Measurements from ENCODE around the gene TIMM13. TPM values are rescaled to one million over a fixed set of nuclear protein-coding genes. Genes with fewer than 3 reads are reported as not detected.

TIMM13 gene
- polyA plus RNA-seq (2012; rRNA removed) = 76.0 and 76.9 TPM in 2 replicates
- 37.4 and 60.8 TPM in 2 replicates for polyA plus RNA-seq (2012; cell fraction: cytosol; rRNA removed)
- 58.5 and 81.6 TPM in 2 replicates for polyA plus RNA-seq (2012; cell fraction: nucleus; rRNA removed)

- ChIA-PET CTCF (interaction anchor here (0.8 to 1.7 kb wide), 5 partner anchors 140 to 273 kb away, joined by 3 to 5 read pairs (median 3); no protein-coding TSS in a partner anchor), POLR2A (interaction anchor here (0.5 to 2.6 kb wide), 8 partner anchors 12 to 293 kb away, joined by 3 to 18 read pairs (median 4); partner anchors contain the start of genes DIRAS1, GADD45B and LMNB2)
- H3F3A ChIP-seq (replicated peaks; ENCODE audit: insufficient read depth) = peaks cover 15% of the 10 kb centered on the region
- peaks cover 37% of the 10 kb centered on the region for H3K79me2 ChIP-seq (ENCODE audit: insufficient read depth)
- peak within 1 kb of the TSS; percentile 97 to 99 for H3K4me3 ChIP-seq (ENCODE audit: low read depth in 2 of 2, low read length in 1 of 2)
- peaks cover 22% of the 10 kb centered on the region for H4K20me1 ChIP-seq (ENCODE audit: insufficient read depth)
- no peaks in the 10 kb centered on the region for H3K9me2 ChIP-seq
- peak within 1 kb of the TSS; percentile 97 for H3K9ac ChIP-seq
- WGBS (ENCODE audit: low lambda C conversion rate) = 3% methylated on average over 27 of the region's 77 CpGs
- H3K36me3 ChIP-seq (replicated peaks in 1 of 2; ENCODE audit: control insufficient read depth in 1 of 2, insufficient read depth in 2 of 2, low read length in 1 of 2) = peaks cover 3 to 36% of the 10 kb centered on the region in 2 experiments
- H3K27me3 ChIP-seq (ENCODE audit: insufficient read depth) = no peaks in the 10 kb centered on the region
- peak; percentile 97 for DNase-seq
- H3K27ac ChIP-seq (ENCODE audit: low read depth in 2 of 2, low read length in 1 of 2) = peak within 1 kb of the TSS; percentile 96 to 99
- peaks cover 17 to 25% of the 10 kb centered on the region in 2 experiments; a peak in 2 of 4 replicates for H3K4me1 ChIP-seq (ENCODE audit: control insufficient read depth in 1 of 2, insufficient read depth in 2 of 2, low read depth in 1 of 2, low read length in 1 of 2)
- H3K4me2 ChIP-seq = peak within 1 kb of the TSS; percentile 100
- H3K9me3 ChIP-seq = no peaks in the 10 kb centered on the region
- peak within 1 kb of the TSS; percentile 82 for H2AFZ ChIP-seq (ENCODE audit: low read depth)
- TF ChIP-seq FOXJ3 (CRISPR knock-in tag; IDR thresholded peaks at IDR 0.05) (no peak), SIN3A (IDR thresholded peaks at IDR 0.05; ENCODE audit: borderline replicate concordance, low read depth, low read length) (peak; percentile 57; the same call in 1 of the 2 replicates), TEAD4 (IDR thresholded peaks at IDR 0.05; ENCODE audit: borderline replicate concordance, insufficient read depth) (no peak), RFX5 (IDR thresholded peaks at IDR 0.05; ENCODE audit: low read length) (no peak), RCOR1 (IDR thresholded peaks at IDR 0.05; ENCODE audit: low read length) (0 out of 2 replicates have a peak, but pooled peaks have one; percentile 37), FOSL2 (IDR thresholded peaks at IDR 0.05; ENCODE audit: borderline replicate concordance, low read depth) (no peak), TAF1 (IDR thresholded peaks at IDR 0.05; ENCODE audit: borderline replicate concordance, low read depth, low read length) (peak; percentile 30; the same call in 1 of the 2 replicates), MEF2A (IDR thresholded peaks at IDR 0.05; ENCODE audit: borderline replicate concordance, low read depth) (no peak), ZBTB33 (IDR thresholded peaks at IDR 0.05; ENCODE audit: borderline replicate concordance, low read depth) (peak; percentile 49; the same call in 1 of the 2 replicates), JUND (IDR thresholded peaks at IDR 0.05) (no peak), GABPA (IDR thresholded peaks at IDR 0.05; ENCODE audit: low read depth) (peak; percentile 85), EZH2phosphoT487 (IDR thresholded peaks at IDR 0.05; ENCODE audit: borderline replicate concordance, low read depth) (no peak), ELF1 (IDR thresholded peaks at IDR 0.05) (peak; percentile 93), NRF1 (IDR thresholded peaks at IDR 0.05; ENCODE audit: low read depth, low read length) (peak; percentile 94), FOXM1 (IDR thresholded peaks at IDR 0.05; ENCODE audit: low read depth) (no peak), POLR2AphosphoS5 (IDR thresholded peaks at IDR 0.05; ENCODE audit: low read depth, low read length) (peak; percentile 86), NFIC (IDR thresholded peaks at IDR 0.05; ENCODE audit: borderline replicate concordance) (no peak), EP300 (IDR thresholded peaks at IDR 0.05; ENCODE audit: borderline replicate concordance in 1 of 2, low read depth in 1 of 2, low read length in 1 of 2) (peak in 1 of 2 experiments; percentile 21; a peak in 1 of 4 replicates), IRF3 (IDR thresholded peaks at IDR 0.05; ENCODE audit: low read depth, low read length) (no peak), TCF12 (IDR thresholded peaks at IDR 0.05) (no peak), CHD2 (IDR thresholded peaks at IDR 0.05; ENCODE audit: low read length, partially characterized antibody) (peak; percentile 55), RAD21 (IDR thresholded peaks at IDR 0.05; ENCODE audit: low read length) (no peak), MAX (IDR thresholded peaks at IDR 0.05; ENCODE audit: low read depth) (peak; percentile 91), REST (IDR thresholded peaks at IDR 0.05; ENCODE audit: low read depth, low read length) (no peak)
These were observed at the start of gene TIMM13 for GRCh38 chr19:2427429-2428320. TSS of gene TIMM13 (minus strand) at chr19:2427586. CDS start at chr19:2427533, 53 bp downstream.

Measured in SK-N-SH (cell line).